Measurements from ENCODE around the gene BCAP31.
"Not testable (repeated sequence)": the region's sequence is repeated elsewhere in the genome, so short reads cannot be mapped to it uniquely, and the experiment has no call there.

BCAP31 gene

GRCh38 chrX:153693216-153694086, 30.7 kb downstream of the BCAP31 start:
- no peak for DNase-seq

- no peak for DNase-seq
Observed at GRCh38 chrX:153692611-153693156, 31.5 kb downstream of the BCAP31 start.

GRCh38 chrX:153692003-153692402, 32.2 kb downstream of the BCAP31 start:
- DNase-seq = no peak

GRCh38 chrX:153691032-153691827, 33.0 kb downstream of the BCAP31 start:
- not testable (repeated sequence) for DNase-seq

GRCh38 chrX:153690466-153690865, 33.7 kb downstream of the BCAP31 start:
- no peak for DNase-seq

GRCh38 chrX:153689654-153690465, 34.3 kb downstream of the BCAP31 start:
- no peak for DNase-seq

- DNase-seq = no peak
Observed at GRCh38 chrX:153688911-153689590, 35.1 kb downstream of the BCAP31 start.

GRCh38 chrX:153688506-153688905, 35.7 kb downstream of the BCAP31 start:
- DNase-seq = no peak

GRCh38 chrX:153688071-153688470, 36.1 kb downstream of the BCAP31 start:
- DNase-seq = no peak

- peak; percentile 9 for DNase-seq
Observed at GRCh38 chrX:153687121-153688039, 36.8 kb downstream of the BCAP31 start, which contains the start of gene SLC6A8. TSS of gene SLC6A8 (plus strand) at chrX:153687926. CDS start at chrX:153688575, 649 bp downstream.

GRCh38 chrX:153686711-153687110, 37.5 kb downstream of the BCAP31 start:
- no peak for DNase-seq

GRCh38 chrX:153685751-153686696, 38.2 kb downstream of the BCAP31 start:
- no peak for DNase-seq

GRCh38 chrX:153685156-153685536, 39.0 kb downstream of the BCAP31 start:
- no peak for DNase-seq

- no peak for DNase-seq
Observed at GRCh38 chrX:153684467-153685155, 39.6 kb downstream of the BCAP31 start.

GRCh38 chrX:153683486-153683885, 40.7 kb downstream of the BCAP31 start:
- DNase-seq = not testable (repeated sequence)

- DNase-seq = no peak
Observed at GRCh38 chrX:153681175-153681574, 43.0 kb downstream of the BCAP31 start.

- DNase-seq = no peak
Observed at GRCh38 chrX:153674219-153674851, 49.9 kb downstream of the BCAP31 start.

- DNase-seq = no peak
Observed at GRCh38 chrX:153673428-153674218, 50.6 kb downstream of the BCAP31 start, which contains the start of gene PNCK. TSS of gene PNCK (minus strand) at chrX:153673813. CDS start at chrX:153673076, 737 bp downstream.
